ENCODE results near the gene CTDSP2.
"Not testable (repeated sequence)": the region's sequence is repeated elsewhere in the genome, so short reads cannot be mapped to it uniquely, and the experiment has no call there.

- not testable (repeated sequence) for TF ChIP-seq POLR2AphosphoS5 (IDR thresholded peaks at IDR 0.05; ENCODE audit: low read depth, low read length); MAX (IDR thresholded peaks at IDR 0.05; ENCODE audit: low read depth); ELF1 (IDR thresholded peaks at IDR 0.05); REST (IDR thresholded peaks at IDR 0.05; ENCODE audit: low read depth, low read length); MXI1 (IDR thresholded peaks at IDR 0.05; ENCODE audit: low read depth, low read length)
Observed at GRCh38 chr12:57820119-57820518, 26.4 kb downstream of the CTDSP2 start.
